NCI-H524 treated with DMSO at 0.1 percent for 48 hours (cell line): ENCODE data around the gene PCCA.
"Not testable (repeated sequence)": the region's sequence is repeated elsewhere in the genome, so short reads cannot be mapped to it uniquely, and the experiment has no call there.

Experiments used
- DNase-seq: peaks from one replicate; lab custom pipeline; 2025; lab: John Stamatoyannopoulos, UW

PCCA gene

DNA sequence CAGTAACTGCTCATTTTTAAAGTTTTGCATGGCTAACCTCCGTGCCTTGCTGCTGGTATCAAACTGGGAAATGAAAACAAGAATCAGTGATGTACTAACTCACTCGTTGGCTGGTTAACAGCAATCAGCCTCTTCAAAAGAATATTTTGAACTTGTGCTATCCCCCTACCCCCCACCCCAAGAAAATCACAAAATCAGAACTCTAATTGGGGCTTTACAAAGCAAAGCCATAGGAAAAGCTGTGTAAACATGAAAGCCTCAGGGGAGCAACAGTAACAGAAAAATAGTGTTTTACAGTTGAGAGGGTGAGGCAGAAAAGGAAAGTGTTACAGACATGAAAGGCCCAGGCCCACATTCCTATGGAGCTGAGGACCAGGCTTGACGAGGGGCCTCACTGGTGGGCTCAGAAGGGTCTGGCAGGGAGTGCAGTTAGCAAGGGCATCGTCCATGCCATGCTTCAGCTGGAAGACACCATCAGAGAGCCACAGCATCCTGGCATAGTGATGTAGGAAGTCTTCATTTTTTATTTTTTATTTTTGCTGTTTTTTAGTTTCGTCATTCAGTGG lies 217.6 kb downstream of the PCCA start:
- no peak for DNase-seq

GRCh38 chr13:100314132-100314910 lies 225.4 kb downstream of the PCCA start:
- DNase-seq, result no peak

DNA sequence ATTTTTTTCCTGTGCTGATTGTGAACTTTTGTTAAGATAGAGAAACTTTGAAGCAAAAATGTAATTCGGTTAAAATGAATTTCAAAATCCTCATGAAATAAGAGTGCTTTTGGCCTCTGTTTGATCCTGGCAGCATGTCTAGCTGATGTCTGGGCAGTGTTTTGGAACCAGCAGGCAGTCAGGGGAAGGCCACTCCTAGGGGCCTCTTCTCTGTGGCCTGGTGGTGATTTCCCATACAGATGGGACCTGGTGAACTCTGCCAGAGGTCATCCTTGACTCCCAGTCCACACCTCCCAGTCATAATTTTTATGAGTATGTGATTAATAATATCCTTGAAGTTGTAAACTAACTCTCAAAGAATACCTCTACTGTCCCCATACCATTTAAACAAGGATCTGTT lies 226.6 kb downstream of the PCCA start:
- DNase-seq, result no peak

DNA sequence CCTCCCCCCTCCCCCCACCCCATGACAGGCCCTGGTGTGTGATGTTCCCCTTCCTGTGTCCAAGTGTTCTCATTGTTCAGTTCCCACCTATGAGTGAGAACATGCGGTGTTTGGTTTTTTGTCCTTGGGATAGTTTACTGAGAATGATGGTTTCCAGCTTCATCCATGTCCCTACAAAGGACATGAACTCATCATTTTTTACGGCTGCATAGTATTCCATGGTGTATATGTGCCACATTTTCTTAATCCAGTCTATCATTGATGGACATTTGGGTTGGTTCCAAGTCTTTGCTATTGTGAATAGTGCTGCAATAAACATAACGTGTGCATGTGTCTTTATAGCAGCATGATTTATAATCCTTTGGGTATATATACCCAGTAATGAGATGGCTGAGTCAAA lies 229.6 kb downstream of the PCCA start:
- DNase-seq, result not testable (repeated sequence)

- DNase-seq, result no peak
These were observed 235.0 kb downstream of the PCCA start for GRCh38 chr13:100323937-100324336.

DNA sequence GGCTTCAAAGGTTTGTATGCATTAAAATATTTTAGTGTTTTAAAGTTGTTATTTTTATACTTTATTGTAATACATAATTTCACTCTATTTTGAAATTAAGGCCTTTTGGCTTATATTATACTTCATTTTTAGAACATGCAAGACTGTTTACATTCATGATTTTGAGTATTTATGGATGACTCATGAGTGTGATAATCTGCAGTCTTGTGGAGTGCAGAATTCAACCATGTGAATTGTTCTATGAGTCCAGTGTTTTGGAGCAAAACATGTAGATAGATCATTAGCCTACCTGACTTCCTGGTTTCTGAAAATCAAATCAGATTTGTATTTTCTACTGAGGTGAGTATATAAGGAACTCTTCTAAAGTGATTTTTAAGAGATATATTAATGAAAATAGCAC lies 241.8 kb downstream of the PCCA start:
- DNase-seq, result no peak

DNA sequence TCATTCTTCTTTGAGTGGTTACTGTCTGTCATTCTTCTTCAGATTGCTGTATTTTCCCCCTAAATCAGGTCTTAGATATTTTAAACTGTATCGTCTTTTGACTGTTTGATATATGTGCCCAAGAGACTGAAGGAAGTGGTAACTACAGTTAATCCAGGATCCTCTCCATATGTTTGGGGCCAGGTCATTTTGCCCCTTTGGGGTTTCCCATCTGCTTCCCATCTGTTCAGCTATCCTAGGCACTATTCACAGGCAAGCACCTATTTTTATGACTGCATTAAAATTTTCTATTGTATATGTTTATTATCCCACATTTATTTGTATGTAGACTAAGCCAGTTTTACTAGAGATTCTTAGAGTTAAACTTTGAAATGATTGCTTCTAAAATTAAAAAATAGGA lies 244.2 kb downstream of the PCCA start:
- DNase-seq, result peak; percentile 82

DNA sequence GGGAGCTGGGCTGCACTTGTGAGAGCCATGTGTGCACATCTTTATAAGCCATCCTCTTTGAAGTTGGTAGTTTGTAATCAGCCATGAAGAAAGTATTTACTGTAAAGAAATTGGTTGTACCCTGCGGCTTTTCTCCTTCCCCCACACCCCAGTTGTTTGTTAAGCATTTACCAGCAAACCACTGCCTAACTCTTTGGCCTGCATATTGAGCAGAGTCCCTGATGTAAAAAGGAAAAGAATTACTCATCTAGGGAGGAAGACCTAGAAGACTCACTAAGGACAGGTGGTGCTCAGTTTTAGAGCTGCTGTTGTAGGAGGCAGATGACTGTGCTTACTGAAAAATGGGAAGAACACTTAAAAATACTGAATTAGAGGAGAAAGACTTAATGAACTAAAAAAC lies 245.3 kb downstream of the PCCA start:
- no peak for DNase-seq

- DNase-seq, result no peak
These were observed 248.1 kb downstream of the PCCA start for GRCh38 chr13:100336795-100337516.

DNA sequence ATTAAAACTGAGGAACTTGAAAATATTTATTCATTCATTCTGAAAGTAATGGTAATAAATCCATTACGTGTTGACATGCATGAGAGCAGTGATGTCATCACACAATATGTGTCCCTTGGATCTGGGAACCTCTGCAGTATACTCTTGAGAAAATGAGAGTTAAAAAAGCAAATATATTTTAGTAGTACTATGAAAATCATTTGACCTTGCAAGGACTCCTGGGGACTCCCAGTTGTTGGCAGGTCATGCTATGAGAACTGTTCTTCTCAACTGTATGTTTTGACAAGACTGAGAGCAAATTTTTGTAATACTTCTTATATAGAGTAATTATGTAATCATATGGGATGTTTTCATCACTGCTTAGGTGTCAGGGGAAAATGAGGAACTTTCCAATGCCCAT lies 249.4 kb downstream of the PCCA start:
- DNase-seq, result no peak

DNA sequence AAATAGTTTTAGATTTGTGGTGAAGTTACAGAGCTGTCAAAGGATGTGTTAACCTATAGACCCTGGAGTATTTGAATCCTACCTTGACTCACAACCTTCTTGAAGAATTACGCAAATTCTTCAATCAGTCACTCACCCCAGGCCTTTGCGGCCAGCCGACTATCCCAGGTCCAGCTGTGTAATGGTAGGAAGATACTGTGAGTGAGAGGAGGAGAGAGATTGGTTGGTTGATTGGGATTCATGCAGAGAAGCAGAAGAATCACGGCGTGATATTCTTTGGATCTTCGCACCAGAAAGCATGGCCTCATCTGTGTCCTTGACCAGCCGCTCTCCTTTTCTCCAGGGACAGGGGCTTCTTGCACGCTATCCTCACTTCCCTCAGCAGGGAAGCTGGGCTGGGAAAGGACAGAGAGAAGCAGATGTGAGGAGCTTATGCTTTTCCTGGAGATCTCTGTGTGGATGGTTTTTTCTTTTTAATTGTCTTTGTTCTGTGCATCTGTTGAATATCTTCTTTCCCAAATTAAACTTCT lies 250.6 kb downstream of the PCCA start:
- no peak for DNase-seq

GRCh38 chr13:100340865-100341264 lies 252.0 kb downstream of the PCCA start:
- no peak for DNase-seq

DNA sequence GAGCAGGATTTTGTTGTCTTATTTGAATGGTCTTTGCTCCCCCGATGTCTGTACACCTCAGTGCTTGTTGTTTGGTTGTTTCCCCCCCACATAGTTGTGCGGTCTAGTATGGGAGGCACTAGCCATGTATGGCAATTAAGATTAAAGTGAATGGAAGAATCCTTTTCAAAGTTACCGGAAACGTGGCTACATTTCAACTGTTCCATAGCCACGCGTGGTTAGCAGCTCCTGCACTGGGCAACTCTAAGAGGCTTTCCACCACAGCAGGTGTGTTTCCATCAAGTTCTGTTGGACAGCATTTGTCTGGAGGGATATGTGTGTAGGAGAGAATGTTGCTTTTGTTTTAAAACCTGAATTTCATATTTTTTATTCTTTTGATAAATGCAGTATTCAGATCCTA lies 252.4 kb downstream of the PCCA start:
- DNase-seq, result no peak

GRCh38 chr13:100344544-100344943 lies 255.7 kb downstream of the PCCA start:
- DNase-seq, result no peak

GRCh38 chr13:100347968-100348367 lies 259.1 kb downstream of the PCCA start:
- DNase-seq, result no peak

GRCh38 chr13:100349594-100349993 lies 260.7 kb downstream of the PCCA start:
- no peak for DNase-seq

GRCh38 chr13:100350601-100351000 lies 261.7 kb downstream of the PCCA start:
- no peak for DNase-seq

DNA sequence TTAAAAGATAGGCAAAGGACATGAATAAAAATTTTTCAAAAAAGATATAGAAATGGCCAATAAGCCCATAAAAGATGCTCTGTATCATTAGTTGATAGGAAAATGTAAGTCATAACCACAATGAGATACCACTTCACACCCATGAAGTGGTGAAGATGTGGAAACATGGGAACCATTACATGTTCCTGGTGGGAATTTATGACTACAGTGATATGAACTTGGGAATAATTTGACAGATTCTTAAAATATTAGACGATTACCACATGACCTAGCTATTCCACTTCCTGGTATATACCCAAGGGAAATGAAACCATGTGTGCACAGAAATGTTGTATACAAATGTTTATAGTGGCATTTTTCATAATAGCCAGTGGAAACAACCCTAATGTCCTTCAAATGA lies 267.5 kb downstream of the PCCA start:
- DNase-seq, result no peak

GRCh38 chr13:100356889-100357288 lies 268.0 kb downstream of the PCCA start:
- no peak for DNase-seq

DNA sequence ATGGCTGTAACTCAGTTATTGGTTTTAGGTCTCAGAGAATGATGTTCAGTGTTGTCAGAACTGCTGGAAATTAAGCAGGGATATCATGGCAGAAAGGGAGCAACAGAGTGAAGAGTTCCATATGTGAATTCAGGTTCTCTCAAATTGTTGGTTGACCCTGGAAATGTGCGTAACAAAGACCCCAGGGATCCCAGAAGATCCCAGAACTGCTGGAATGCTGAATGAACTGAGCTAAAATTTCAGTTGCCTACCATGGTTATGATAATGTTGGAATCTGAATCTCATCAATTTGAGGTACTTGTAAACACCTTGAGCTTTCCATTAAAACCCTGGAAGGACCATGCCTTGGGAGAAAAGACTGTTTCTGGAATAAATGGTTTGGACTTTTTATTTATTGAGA lies 268.9 kb downstream of the PCCA start:
- DNase-seq, result no peak

- no peak for DNase-seq
These were observed 272.6 kb downstream of the PCCA start for GRCh38 chr13:100361504-100361903.

DNA sequence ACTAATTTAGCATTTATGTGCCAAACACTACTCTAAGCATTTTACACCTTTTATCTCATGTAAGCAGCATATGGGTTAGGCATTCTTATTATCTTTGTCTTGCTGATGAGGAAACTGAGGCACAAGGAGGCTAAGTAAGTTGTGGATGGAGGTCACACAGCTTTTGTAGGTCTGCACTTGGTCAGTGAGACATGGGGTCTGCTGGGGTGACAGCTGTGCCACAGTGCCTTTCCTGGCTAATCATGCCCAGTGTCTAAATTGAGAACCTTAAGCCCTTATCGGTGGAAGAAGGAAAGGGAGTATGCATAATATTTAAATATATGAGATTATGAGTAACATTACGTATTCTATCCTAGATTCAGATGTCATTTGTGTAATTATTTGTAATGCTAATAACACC lies 273.5 kb downstream of the PCCA start:
- DNase-seq, result no peak

- no peak for DNase-seq
These were observed 273.9 kb downstream of the PCCA start for GRCh38 chr13:100362781-100363180.
